Gastrocnemius medialis (tissue), 4 donors: Measurements from ENCODE around the gene CCSER1. TPM values are rescaled to one million over a fixed set of nuclear protein-coding genes. Genes with fewer than 3 reads are reported as not detected.
"Not testable (repeated sequence)": the region's sequence is repeated elsewhere in the genome, so short reads cannot be mapped to it uniquely, and the experiment has no call there.

Experiments used
- ATAC-seq, 2 donors: fragments of 150-250 bp; one replicate each; pipeline ENCODE4 v1.9.1; 2016
- DNase-seq, 2 donors: peaks; one replicate each; pipeline ENCODE4 v3.0.0-alpha.2; 2019
- H3K27ac ChIP-seq, 4 donors: fragments of 200-600 bp; sonication (generic); 1 replicate in 1 of 4; 2 replicates in 3 of 4; pipeline ENCODE4 v1.5.1; 2016 to 2018; ENCODE audit warnings: mild to moderate bottlenecking in 2 of 4, moderate library complexity in 1 of 4
- H3K27me3 ChIP-seq, 3 donors: fragments of 200-600 bp; sonication (generic) in 2 of 3; 1 replicate in 1 of 3; 2 replicates in 2 of 3; pipeline versions ENCODE4 v1.5.1 to v1.6.0; 2016 to 2019; ENCODE audit warnings: mild to moderate bottlenecking in 1 of 3, moderate library complexity in 1 of 3
- H3K36me3 ChIP-seq, 2 donors: fragments of 200-600 bp; sonication (generic) in 1 of 2; one replicate each; pipeline ENCODE4 v1.5.1; 2017 to 2018
- H3K4me1 ChIP-seq, 2 donors: fragments of 200-600 bp; sonication (generic) in 1 of 2; one replicate each; pipeline ENCODE4 v1.5.1; 2016 to 2017; ENCODE audit warnings: mild to moderate bottlenecking in 2 of 2
- H3K4me3 ChIP-seq, 4 donors: fragments of 200-600 bp; sonication (generic) in 3 of 4; 1 replicate in 1 of 4; 2 replicates in 3 of 4; pipeline ENCODE4 v1.5.1; 2016 to 2019; ENCODE audit warnings: mild to moderate bottlenecking in 2 of 4
- H3K9me3 ChIP-seq, 3 donors: fragments of 200-600 bp; sonication (generic) in 2 of 3; 1 replicate in 1 of 3; 2 replicates in 2 of 3; pipeline ENCODE4 v1.5.1; 2016 to 2019
- CTCF ChIP-seq, 5 experiments: fragments of 450-650 bp in 3 of 5; fragments of 200-600 bp in 2 of 5; sonication (generic) in 2 of 5; IDR thresholded peaks in 4 of 5; conservative IDR thresholded peaks in 1 of 5; 1 replicate in 4 of 5; 2 replicates in 1 of 5; pipeline ENCODE4 v1.5.1; 2016 to 2019; ENCODE audit warnings: antibody characterized with exemption in 5 of 5, mild to moderate bottlenecking in 3 of 5, moderate library complexity in 3 of 5
- POLR2A ChIP-seq, 2 donors: fragments of 450-650 bp; IDR thresholded peaks; one replicate each; pipeline ENCODE4 v1.6.1; 2017; ENCODE audit warnings: antibody characterized with exemption in 2 of 2, mild to moderate bottlenecking in 2 of 2, moderate library complexity in 2 of 2
- in situ Hi-C, 4 donors: fragments of 200-750 bp; cut with MboI; loops; one replicate each; pipeline versions ENCODE4 v1.15.0 to v1.8.0; 2017; ENCODE audit warnings: low sequenced_read_pairs in 4 of 4
- intact Hi-C: fragments of 100-400 bp; cut with DNase I; formaldehyde crosslinking; loops from one replicate; pipeline ENCODE4 v1.15.1; 2023; ENCODE audit warnings: low total_unique reads
- total RNA-seq, 4 donors: library from RNA; depleted of rRNA; stranded (reverse); fragments of >200 nt; gene quantifications; one replicate each; pipeline versions ENCODE4 v1.1.0 to v1.2.3, GENCODE V29; 2016

CCSER1 gene
- total RNA-seq, 4 donors from 2014 or later: 0.39 to 0.83 (median 0.63) TPM

GRCh38 chr4:90306810-90307209, 179.6 kb downstream of the CCSER1 start:
- in situ Hi-C loops (no loop called here), intact Hi-C loops (no loop called here)
- DNase-seq (no peak), ATAC-seq (no peak)
- TF ChIP-seq POLR2A (IDR thresholded peaks at IDR 0.05): no peak
- TF ChIP-seq CTCF (IDR thresholded peaks at IDR 0.05 in 4 of 5, conservative IDR thresholded peaks at IDR 0.05 in 1 of 5): no peak
- H3K9me3 ChIP-seq: no peaks in the 10 kb centered on the region
- no peak overlapping the region for H3K27ac ChIP-seq
- no peaks in the 10 kb centered on the region for H3K4me1 ChIP-seq
- H3K27me3 ChIP-seq: no peaks in the 10 kb centered on the region
- no peaks in the 10 kb centered on the region for H3K36me3 ChIP-seq
- H3K4me3 ChIP-seq: no peak overlapping the region

GRCh38 chr4:90317140-90317539, 189.9 kb downstream of the CCSER1 start:
- H3K36me3 ChIP-seq, ATAC-seq, in situ Hi-C loops, H3K9me3 ChIP-seq, H3K4me3 ChIP-seq, H3K27me3 ChIP-seq, H3K4me1 ChIP-seq, H3K27ac ChIP-seq, DNase-seq, intact Hi-C loops: not testable (repeated sequence)

- in situ Hi-C loops: no loop called here
- intact Hi-C loops: no loop called here
- no peak for ATAC-seq
- no peak for DNase-seq
- TF ChIP-seq CTCF (IDR thresholded peaks at IDR 0.05 in 4 of 5, conservative IDR thresholded peaks at IDR 0.05 in 1 of 5): no peak
- no peak for TF ChIP-seq POLR2A (IDR thresholded peaks at IDR 0.05)
- Histone ChIP-seq H3K27ac (no peak overlapping the region), H3K4me3 (no peak overlapping the region), H3K36me3 (no peaks in the 10 kb centered on the region), H3K4me1 (no peaks in the 10 kb centered on the region), H3K9me3 (no peaks in the 10 kb centered on the region), H3K27me3 (no peaks in the 10 kb centered on the region)
These were observed 190.6 kb downstream of the CCSER1 start for GRCh38 chr4:90317785-90318184.

- Histone ChIP-seq H3K27me3 (no peaks in the 10 kb centered on the region), H3K9me3 (no peaks in the 10 kb centered on the region), H3K36me3 (no peaks in the 10 kb centered on the region), H3K4me1 (no peaks in the 10 kb centered on the region), H3K27ac (no peak overlapping the region), H3K4me3 (no peak overlapping the region)
- in situ Hi-C loops (no loop called here), intact Hi-C loops (no loop called here)
- TF ChIP-seq CTCF (IDR thresholded peaks at IDR 0.05 in 4 of 5, conservative IDR thresholded peaks at IDR 0.05 in 1 of 5) (no peak), POLR2A (IDR thresholded peaks at IDR 0.05) (no peak)
- DNase-seq (no peak), ATAC-seq (no peak)
These were observed 191.0 kb downstream of the CCSER1 start for GRCh38 chr4:90318193-90318592.

GRCh38 chr4:90328558-90328957, 201.4 kb downstream of the CCSER1 start:
- TF ChIP-seq POLR2A (IDR thresholded peaks at IDR 0.05) (no peak), CTCF (IDR thresholded peaks at IDR 0.05 in 4 of 5, conservative IDR thresholded peaks at IDR 0.05 in 1 of 5) (no peak)
- in situ Hi-C loops (no loop called here), intact Hi-C loops (no loop called here)
- Histone ChIP-seq H3K4me3 (no peak overlapping the region), H3K36me3 (no peaks in the 10 kb centered on the region), H3K27ac (no peak overlapping the region), H3K9me3 (no peaks in the 10 kb centered on the region), H3K4me1 (no peaks in the 10 kb centered on the region), H3K27me3 (no peaks in the 10 kb centered on the region)
- no peak for DNase-seq
- ATAC-seq: no peak
